HG02571 (cell line): ENCODE measurements around the gene SCAPER.
"Not testable (repeated sequence)": the region's sequence is repeated elsewhere in the genome, so short reads cannot be mapped to it uniquely, and the experiment has no call there.

Experiments used
- ATAC-seq: cut with Tn5 transposase; IDR thresholded peaks from one replicate; pipeline ENCODE4 v1.9.1; 2021; ENCODE audit warnings: mild to moderate bottlenecking, moderate library complexity; ENCODE audit not compliant: unreplicated experiment

Gene SCAPER

GRCh38 chr15:76861815-76862397 is 43.2 kb downstream of the SCAPER start:
- ATAC-seq = no peak

- no peak for ATAC-seq
These were observed 44.9 kb downstream of the SCAPER start for GRCh38 chr15:76860201-76860600.

- ATAC-seq = not testable (repeated sequence)
These were observed 54.8 kb downstream of the SCAPER start for GRCh38 chr15:76850367-76850766.

GRCh38 chr15:76846782-76847181 is 58.4 kb downstream of the SCAPER start:
- ATAC-seq = no peak

GRCh38 chr15:76844096-76844495 is 61.0 kb downstream of the SCAPER start:
- no peak for ATAC-seq

GRCh38 chr15:76843269-76843668 is 61.9 kb downstream of the SCAPER start:
- no peak for ATAC-seq

GRCh38 chr15:76840830-76841460 is 64.2 kb downstream of the SCAPER start:
- ATAC-seq = no peak

GRCh38 chr15:76839173-76839572 is 66.0 kb downstream of the SCAPER start:
- ATAC-seq = no peak

GRCh38 chr15:76837474-76837873 is 67.7 kb downstream of the SCAPER start:
- no peak for ATAC-seq

- no peak for ATAC-seq
These were observed 75.2 kb downstream of the SCAPER start for GRCh38 chr15:76829939-76830338.

- no peak for ATAC-seq
These were observed 81.2 kb downstream of the SCAPER start for GRCh38 chr15:76823890-76824289.

- no peak for ATAC-seq
These were observed 81.8 kb downstream of the SCAPER start for GRCh38 chr15:76823303-76823702.

GRCh38 chr15:76818926-76819325 is 86.2 kb downstream of the SCAPER start:
- not testable (repeated sequence) for ATAC-seq

- ATAC-seq = no peak
These were observed 89.7 kb downstream of the SCAPER start for GRCh38 chr15:76815421-76815820.

- no peak for ATAC-seq
These were observed 92.8 kb downstream of the SCAPER start for GRCh38 chr15:76812381-76812780.

- no peak for ATAC-seq
These were observed 95.6 kb downstream of the SCAPER start for GRCh38 chr15:76809412-76810103.

- no peak for ATAC-seq
These were observed 102.0 kb downstream of the SCAPER start for GRCh38 chr15:76803049-76803571.

GRCh38 chr15:76802411-76802810 is 102.7 kb downstream of the SCAPER start:
- no peak for ATAC-seq

GRCh38 chr15:76799760-76800159 is 105.4 kb downstream of the SCAPER start:
- no peak for ATAC-seq

- no peak for ATAC-seq
These were observed 109.9 kb downstream of the SCAPER start for GRCh38 chr15:76795217-76795616.

GRCh38 chr15:76793162-76793561 is 112.0 kb downstream of the SCAPER start:
- ATAC-seq = no peak

- no peak for ATAC-seq
These were observed 113.6 kb downstream of the SCAPER start for GRCh38 chr15:76791511-76791910.
